HG03175 (cell line): ENCODE results near the gene RNF223.

Experiments
- ATAC-seq: cut with Tn5 transposase; IDR thresholded peaks from one replicate; pipeline ENCODE4 v1.9.1; 2021; ENCODE audit warnings: mild to moderate bottlenecking, moderate library complexity; ENCODE audit not compliant: unreplicated experiment

RNF223 gene

DNA sequence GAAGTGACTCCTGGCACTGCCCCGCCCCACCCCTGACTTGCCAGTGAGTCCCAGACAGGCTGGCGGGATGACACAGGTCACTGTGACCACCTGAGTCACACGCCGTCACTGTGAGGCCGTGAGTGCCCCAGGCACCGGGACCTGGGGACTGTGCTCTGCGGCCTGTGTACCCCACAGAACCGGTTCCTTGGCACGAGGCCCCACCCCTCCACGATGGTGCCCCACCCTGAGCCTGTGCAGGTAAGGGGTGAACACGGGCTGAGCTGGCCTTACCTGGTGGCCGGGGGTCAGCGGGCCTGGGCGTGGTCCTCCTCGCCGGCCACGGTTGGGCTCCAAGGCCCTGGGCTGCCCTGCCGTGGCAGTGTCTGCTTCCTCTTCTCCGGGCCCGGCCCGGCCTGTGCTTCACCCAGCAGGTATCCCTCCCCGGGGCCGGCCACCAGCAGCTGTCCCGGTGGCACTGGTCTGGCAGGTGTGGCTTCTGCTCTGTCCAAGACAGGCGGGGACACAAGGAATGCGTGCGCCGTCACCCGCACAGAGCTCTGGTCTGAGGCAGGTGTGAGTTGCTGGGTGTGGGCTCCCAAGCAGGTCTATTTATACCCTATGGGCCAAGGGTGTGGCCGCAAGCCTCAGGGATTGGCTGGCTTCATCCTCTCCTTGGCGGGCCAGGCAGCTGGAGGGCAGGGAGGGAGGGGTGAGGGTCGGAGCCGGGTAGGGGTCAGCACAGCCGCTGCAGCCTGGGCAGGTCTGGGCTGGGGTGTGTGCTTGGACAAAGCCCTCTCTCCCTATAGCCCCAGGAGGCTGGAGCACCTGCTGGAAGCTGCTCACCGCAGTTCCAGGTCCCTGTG is at the start of gene RNF223:
Gene RNF223, minus strand, starts transcription at position 564 of the 845 bp plus-strand sequence. CDS start 1,740 bp downstream, outside the sequence.
- no peak for ATAC-seq

DNA sequence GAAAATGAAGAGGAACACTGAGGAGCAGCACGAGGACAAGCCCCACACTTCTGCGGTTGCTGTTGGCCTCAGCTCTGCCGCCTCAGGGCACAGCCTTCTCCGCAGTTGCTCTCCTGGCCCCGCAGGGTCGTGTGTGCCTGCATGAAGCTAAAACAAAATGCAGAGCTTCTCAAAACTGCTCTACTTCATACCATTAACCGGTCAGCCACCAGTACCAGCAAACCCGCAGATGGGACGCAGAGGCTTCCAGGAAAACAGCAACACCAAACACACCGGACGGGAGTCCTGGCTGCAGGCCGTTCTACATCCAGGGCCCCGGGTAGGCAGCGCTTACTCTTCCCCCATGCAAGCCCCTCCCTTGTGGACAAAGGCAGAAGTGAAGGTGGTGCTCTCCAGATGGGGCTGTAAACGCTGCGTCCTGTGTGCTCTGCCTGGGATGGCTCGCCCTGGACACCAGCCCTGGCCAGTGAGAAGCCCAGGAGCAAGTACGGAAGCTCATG is 48.9 kb upstream of the RNF223 start:
- ATAC-seq: no peak

DNA sequence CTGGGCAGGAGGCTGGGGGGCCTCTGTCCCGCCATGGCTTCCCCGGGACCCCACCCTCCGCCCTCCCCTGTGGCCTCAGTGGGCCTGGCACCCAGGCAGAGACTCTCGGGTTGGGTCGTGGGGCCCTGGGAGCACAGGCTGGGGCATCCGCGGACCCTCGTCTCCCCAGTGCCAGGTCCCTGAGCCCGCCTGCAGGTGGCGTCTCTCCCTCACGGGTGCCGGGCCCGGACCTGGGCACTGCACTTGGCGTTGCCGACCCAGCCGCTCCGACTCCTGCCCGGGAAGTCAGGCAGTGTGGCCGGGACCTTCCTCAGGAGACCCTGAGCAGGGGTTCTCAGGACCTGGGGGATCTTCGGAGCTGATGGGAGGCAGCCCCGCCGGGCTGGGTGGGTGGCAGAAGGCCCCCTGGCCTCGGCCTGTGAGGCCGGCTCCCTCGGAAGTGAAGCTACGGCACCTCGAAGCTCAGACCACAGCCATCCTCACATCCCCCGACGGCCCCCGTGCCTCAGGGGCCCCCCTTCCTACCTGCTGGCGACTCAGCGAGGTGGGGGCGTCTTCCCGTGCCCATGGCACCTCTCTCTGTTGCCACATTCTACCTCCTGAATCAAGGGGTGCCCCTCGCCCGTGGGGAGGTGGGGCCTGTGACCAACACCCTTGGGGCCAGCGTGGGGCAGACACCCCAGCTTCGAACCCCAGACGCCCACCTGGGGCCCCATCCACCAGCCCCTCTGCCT is 48.1 kb upstream of the RNF223 start:
- ATAC-seq: peak; percentile 47

DNA sequence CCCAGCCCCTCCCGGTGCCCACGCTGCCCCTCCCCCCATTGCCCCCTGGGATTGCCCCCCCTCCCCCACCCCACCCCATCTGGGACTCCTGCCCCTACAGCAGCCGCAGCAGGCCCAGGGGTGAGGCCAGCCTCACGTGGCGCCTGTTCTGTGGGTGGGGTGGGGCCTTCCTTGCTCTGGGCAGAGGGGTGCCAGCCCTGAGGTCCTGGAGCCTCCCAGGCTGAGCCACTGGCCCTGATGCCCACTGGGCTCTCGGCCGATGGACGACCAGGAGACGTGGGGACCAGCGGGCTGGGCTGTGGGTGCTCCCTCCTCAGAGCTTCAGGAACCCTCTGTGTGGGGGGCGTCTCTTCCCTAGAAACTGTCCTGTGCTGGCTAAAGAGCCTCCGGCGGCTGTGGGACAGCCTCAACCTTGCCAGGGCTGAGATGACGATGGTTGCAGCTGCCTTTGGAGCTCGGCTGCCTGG is 47.5 kb upstream of the RNF223 start:
- no peak for ATAC-seq

DNA sequence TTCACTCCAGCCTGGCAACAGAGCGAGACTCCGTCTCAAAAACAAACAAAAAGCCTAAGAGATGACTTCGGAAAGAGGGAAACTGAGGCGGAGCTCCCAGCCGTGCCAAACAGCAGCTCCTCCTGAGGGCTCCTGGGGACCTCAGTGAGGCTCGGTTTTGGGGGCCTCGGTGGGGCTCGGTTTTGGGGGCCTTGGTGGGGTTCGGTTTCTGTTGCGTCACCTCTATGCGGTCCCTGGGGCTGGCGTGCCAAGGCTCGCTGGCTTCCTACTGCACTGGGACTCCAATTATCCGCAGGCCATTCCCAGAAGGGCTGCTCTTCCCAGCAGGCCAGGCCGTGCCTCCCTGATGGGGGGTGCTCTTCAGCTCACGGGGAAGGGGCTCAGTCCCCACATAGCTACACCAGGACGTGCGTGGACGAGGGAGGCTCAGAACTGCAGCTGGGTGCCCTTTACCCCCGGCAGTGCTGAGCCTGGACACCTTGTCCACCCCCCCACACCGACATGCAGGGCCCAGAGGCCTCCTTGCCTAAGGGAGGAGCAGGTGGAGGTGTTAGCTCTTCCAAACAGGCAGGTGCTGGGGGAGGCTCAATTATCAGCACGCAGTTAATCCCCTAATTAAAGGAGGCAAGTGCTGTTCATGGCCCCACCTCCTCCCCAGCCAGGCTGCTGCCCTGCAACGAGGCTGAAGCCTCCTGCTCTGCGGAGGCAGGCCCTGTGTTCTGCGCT is 46.9 kb upstream of the RNF223 start:
- ATAC-seq: no peak

DNA sequence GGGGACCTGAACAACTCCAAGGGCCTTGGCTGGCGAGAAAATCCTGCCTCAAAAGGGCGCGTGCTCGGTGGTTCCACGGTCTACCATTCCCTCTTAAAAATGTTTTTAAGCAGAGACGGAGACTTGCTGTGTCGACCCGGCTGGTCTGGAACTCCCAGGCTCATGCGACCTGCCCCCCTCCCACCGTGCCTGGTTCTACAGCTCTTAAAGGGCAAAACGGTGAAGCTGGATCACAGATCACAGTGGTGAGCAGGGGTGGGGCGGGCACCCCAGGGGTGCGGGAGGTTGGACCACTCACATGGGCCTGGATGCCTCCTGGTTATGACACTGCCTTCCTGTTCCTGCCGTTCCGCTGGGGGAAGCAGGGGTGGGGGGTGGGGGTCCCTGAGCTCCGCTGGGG is 46.0 kb upstream of the RNF223 start:
- no peak for ATAC-seq

DNA sequence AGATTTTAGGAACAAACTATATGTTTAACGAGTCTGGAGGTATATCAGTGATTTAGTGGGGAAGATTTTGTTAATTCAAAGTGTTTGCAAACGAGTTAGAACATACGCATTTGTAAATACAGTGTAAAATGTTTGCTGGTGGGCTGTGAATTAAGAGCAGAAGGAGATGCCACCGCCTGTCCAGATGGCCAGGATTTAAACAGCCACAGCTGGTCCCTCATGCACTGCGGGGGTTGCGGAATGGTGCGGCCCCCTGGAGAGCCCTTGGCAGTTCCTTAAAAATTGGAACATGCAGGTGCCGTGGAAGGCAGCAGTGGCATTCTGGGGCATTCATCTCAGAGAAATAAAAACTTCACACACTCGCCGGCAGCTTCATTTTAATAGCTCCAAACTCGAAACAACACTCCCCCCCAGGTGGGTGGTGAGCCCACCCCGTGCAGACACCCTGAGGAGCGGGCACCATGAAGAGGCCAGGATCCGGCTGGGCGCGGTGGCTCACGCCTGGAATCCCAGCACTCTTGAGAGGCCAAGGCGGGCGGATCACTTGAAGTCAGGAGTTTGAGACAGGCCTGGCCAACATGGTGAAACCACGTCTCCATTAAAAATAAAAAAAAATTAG is 45.3 kb upstream of the RNF223 start:
- ATAC-seq: no peak

DNA sequence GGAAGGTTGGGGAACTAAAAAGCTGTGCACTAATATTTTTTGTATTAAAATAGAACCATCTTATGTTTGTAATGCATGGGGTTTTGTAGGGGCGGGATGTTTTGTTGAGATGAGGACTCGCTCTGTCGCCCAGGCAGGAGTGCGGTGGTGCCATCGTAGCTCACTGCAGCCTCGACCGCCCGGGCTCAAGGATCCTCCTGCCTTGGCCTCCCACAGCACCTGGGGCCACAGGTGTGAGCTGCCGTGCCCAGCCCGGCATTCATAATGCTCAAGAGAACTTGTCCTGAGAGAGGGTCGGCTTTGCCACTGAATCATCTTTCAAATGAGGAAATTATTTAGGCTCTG is 44.7 kb upstream of the RNF223 start:
- no peak for ATAC-seq

DNA sequence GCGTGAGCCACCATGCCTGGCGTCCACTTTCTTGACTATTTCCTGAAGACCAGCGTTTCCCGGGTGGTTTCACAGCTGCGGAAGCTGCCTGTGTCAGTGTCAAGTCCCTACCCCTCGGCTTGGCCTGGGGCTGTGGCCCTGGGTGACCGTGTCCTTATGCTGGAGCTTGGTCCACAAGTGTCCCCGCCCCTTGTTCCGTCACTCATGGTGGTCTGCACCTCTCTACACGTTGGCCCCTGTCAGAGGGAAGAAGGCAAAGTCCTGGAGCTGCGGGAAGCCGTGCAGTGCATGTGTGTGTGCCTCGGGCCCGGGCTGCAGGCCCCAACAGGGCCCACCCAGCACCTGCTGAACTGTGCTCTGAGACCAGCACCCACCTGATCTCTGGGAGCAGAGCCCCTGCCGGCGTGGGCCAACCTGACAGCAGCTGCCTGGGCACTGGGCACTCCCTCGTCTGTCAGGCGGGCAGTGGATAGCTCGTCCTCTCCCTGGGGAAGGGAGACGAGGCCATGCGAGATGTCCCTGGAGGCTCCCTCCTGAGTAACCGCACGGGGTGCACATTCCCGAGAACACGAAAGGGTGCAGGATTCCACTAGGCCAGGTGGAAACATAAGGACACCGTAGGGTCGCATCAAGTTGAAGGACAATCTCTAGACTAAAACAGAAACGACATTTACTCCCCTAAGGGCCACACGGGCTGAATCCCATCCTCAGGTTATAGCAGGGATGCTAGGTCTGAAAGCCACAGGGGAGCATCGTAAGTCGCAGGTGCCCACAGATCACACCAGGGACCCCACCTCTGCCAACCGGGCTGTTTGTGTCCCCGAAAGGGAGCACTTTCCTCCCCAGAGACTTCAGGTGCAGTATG is 44.1 kb upstream of the RNF223 start:
- ATAC-seq: no peak

DNA sequence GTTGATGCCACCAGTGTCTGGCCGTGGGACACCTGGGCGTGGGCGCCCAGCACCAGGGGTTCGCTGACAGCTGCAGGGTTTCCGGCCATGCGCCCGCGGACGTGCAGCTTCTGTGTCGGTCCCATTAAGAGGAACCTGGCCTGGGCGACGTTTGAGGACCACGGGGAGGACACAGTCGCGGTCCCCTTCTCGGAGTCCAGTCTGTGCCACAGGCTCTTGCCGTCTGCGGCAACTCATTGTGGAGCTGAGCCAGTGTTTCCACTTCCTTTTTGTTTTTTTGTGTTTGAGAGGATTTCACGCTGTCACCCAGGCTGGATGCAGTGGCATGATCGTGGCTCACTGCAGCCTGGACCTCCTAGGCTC is 43.3 kb upstream of the RNF223 start:
- ATAC-seq: no peak

DNA sequence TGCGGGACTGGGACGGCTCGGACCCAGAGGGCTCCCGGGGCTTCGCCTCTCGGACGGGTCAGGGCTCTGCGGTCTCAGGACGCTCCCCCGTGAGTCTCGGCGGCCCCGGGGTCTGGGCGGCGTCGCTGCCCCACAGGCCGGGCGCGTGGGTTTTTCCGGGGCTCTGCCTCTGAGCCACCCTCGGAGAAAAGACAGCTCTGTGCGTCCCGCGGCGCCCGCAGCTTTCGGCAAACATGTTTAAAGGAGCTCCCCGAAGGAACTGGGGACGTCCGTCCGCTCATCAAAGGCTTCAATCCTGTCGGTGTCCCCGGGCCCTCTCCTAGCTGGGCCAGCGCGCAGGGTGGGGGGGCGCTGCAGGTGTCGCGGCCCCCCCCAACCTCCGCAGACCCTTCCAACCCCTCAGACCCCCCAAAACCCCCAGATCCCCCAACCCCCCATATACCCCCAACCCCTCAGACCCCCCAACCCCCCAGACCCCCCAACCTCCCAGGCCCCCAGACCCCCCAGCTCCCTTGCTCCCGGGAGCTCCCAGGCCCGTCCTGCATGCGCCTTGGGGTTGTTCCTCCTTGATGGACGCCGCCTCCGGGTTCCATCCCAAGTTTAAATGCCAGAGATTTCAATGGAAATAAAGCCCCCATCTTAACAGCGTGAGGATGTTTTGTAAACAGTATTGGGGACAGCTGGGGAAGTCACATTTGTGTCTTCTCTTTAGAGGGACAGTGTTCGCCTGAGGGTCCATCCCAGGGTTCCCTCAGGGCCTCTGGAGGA is 42.8 kb upstream of the RNF223 start:
- ATAC-seq: no peak

DNA sequence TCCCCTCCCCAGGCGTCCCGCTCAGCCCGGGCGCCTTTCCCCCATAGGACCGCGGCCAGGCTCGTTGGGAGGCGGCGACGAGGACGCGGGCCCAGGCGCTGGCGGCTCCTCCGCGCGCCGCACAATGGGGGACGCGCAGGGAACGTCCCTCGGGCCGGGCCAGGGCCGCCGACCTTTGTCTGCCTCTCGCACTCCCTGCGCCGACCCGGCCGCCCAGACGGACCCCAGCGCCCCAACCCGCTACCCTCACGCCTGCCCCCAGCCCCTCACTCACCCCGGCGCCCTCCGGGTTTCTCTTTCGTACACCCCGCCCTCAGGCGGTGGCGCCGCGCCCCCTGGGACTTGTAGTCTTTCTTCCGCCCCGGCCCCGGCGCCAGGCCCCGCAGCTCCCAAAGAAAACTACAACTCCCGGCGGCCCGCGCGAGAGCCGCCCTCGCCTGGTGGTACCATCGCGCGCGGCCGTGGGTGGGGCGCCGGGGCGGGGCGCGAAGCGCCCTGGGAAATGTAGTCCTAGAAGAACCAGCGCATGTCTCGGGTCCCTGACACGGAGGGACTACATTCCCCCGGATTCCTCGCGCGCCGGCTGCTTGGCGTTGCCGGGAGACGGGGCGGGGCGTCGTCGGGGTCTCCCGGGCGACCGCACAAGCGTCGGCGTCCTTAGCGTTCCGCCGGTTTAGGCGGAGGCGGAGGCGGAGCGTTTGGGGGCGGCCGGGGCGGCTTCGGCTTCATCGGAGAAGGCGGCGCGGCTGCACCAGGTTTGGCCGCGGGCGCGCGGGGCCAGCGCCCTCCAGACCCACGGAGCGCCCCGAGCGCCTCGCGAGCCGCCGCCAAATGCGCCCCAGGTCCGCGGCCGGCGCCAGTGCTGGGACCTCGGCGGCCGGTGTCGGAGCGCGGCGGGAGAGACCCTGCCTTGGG is 41.9 kb upstream of the RNF223 start, which contains the start of gene C1orf159:
Gene C1orf159, minus strand, starts transcription at position 304 of the 915 bp plus-strand sequence. CDS start 24,546 bp downstream, outside the sequence.
- ATAC-seq: peak; percentile 93

DNA sequence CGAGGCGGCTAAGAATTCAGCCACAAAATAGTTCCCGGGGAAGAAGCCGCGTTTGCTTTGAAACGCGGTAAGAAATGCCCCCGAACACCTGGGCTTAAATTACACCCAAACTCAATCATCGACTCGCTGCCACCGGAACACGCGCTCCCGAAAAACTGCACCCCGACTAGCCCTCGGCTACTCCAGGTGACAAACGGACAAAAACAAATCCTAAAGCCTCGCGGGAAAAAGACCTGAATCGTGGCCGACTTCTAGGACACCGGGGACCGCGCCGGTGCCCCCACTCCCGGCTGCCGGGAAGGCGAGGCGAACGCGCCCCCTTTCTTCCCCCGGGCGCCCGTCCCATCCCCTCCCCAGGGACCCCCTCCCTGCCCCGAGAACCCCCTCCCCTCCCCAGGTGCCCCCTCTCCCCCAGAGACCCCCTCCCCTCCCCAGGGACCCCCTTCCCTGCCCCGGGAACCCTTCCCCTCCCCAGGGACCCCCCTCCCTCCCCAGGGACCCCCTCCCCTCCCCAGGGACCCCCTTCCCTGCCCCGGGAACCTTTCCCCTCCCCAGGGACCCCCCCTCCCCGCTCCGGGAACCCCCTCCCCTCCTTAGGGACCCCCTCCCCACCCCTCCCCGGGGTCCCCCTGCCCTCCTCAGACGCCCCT is 41.2 kb upstream of the RNF223 start:
- no peak for ATAC-seq

DNA sequence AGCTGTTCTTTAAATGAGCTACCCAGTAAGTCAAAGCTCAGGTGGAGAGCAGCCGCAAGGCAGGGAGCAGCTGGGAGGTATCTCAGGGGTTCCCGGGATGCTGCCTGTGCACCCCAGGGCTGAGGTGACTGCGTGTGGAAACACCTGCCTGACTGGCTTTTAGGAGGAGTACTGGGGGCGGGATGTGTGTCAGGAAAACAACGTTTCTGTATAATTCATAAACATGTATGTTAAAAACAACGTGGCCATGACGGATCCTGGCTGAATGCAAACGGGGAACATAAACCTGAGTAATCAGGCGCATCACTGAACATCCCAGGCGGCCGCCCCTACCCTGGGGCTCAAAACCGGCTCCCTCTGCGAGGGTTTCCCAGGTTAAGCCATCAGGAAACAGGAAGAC is 40.3 kb upstream of the RNF223 start:
- no peak for ATAC-seq

DNA sequence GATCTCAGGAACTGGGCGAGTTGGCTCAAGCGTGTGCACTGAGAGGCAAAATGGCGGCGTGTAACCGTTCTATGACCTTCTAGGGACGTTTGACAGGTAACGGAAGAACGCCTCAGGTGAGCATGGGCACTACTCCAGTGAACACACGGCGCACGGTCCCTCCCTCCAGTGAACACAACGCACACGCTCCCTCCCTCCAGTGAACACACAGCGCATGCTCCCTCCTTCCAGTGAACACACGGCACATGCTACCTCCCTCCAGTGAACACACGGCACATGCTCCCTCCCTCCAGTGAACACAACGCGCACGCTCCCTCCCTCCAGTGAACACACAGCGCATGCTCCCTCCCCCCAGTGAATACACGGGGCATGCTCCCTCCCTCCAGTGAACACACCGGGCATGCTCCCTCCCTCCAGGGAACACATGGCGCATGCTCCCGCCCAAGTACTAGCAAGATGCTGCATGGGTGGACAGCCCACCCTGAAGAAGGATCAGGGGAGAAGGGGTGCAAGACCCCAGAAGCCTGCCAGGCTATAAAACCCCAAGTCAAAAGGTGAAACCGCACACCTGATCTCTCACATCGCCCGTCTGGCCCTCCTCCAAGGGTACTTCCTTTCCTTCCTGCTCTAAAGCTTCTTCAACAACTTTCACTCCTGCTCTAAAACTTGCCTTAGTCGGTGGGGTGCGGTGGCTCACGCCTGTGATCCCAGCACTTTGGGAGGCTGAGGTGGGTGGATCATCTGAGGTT is 38.3 kb upstream of the RNF223 start:
- ATAC-seq: no peak

DNA sequence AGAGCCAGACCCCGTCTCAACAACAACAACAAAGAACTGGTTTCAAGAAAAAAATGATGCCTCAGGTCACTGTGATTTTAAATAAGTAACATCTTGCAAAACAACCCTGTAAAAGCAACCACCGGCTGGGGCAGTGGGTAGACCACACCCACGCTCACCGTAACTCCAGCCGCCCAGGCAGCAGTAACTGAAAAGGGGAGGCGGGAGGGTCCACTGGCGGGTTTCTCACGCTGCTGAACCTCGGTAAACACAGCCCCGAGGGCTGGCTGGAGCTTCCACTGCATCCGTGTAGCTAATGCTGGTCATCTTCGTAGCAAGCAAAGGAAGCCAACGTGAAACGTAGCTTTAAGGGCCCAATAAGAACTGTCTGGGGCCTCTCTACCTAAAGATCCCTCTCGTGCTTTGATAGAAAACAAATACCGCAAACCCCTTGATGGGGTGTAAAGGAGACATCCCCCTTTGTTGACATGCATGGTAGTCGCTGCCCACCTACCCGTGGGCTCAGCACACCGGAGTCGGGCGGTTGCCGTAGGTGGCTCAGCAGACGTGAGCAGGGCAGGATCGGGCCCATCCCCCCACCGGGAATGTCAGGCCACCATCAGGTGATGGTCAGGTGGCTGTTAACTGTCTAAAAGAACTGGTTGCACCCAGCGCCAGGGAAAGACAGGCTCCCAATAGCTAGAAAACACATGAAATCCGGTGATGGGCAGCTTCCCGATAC is 37.6 kb upstream of the RNF223 start:
- ATAC-seq: no peak
